Type B pancreatic cell (in vitro differentiated cells): ENCODE data around the gene OR10A5. TPM values are rescaled to one million over a fixed set of nuclear protein-coding genes. Genes with fewer than 3 reads are reported as not detected.

ENCODE experiments used
- DNase-seq: peaks from one replicate; pipeline ENCODE4 v3.0.0; 2021; ENCODE audit warnings: mixed read lengths; ENCODE audit not compliant: unreplicated experiment; ENCODE audit errors: extremely low spot score
- H3K27ac Mint-ChIP-seq: 2 replicates; pipeline ENCODE4 v1.8.0; 2021; ENCODE audit warnings: mild to moderate bottlenecking, mixed read lengths
- H3K27me3 Mint-ChIP-seq: 2 replicates; pipeline ENCODE4 v1.8.0; 2021; ENCODE audit warnings: mixed read lengths
- H3K36me3 Mint-ChIP-seq: 2 replicates; pipeline ENCODE4 v1.8.0; 2021; ENCODE audit warnings: mixed read lengths
- H3K4me1 Mint-ChIP-seq: one replicate; pipeline ENCODE4 v1.8.0; 2021; ENCODE audit warnings: mixed read lengths; ENCODE audit not compliant: unreplicated experiment
- H3K4me3 Mint-ChIP-seq: 2 replicates; pipeline ENCODE4 v1.8.0; 2021; ENCODE audit warnings: mild to moderate bottlenecking, mixed read lengths
- H3K9me3 Mint-ChIP-seq: 2 replicates; pipeline ENCODE4 v1.8.0; 2021; ENCODE audit warnings: mixed read lengths
- CTCF ChIP-seq: fragments of 200-600 bp; sonication (generic); conservative IDR thresholded peaks from 2 replicates; pipeline ENCODE4 v1.5.0; 2021; ENCODE audit warnings: antibody characterized with exemption, mild to moderate bottlenecking
- total RNA-seq: library from RNA; stranded (reverse); gene quantifications from 2 replicates; pipeline ENCODE4 v1.2.1, GENCODE V29; 2021; ENCODE audit warnings: low replicate concordance

Gene OR10A5
- total RNA-seq, 1 donor from 2014 or later: not detected

DNA sequence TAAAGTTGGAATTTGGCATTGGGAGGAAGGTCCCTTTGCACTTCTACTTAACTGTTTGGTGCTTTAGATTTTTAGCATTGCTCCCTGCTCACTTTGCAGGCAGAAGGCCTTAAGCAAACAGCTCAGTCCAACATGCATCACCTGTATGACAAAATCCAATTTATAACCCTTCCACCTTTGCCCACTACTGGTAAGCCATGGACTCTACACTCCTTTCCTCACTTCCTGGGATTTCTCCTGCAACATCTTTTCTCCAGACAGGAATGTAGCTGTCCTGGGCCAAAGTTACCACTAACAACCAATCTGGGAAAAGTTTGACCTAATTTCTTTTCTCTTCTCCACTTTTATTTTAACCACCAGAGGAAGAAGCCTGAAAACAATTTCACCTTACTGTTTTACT, 48.6 kb downstream of the OR10A5 start:
- Mint-ChIP-seq H3K9me3 (no peaks in the 10 kb centered on the region), H3K27ac (no peak overlapping the region), H3K36me3 (no peaks in the 10 kb centered on the region), H3K27me3 (peaks cover 3% of the 10 kb centered on the region), H3K4me1 (no peaks in the 10 kb centered on the region), H3K4me3 (no peak overlapping the region)
- TF ChIP-seq CTCF: no peak
- DNase-seq: no peak

- Mint-ChIP-seq H3K9me3 (no peaks in the 10 kb centered on the region), H3K36me3 (no peaks in the 10 kb centered on the region), H3K27ac (no peak overlapping the region), H3K4me1 (no peaks in the 10 kb centered on the region), H3K4me3 (no peak overlapping the region), H3K27me3 (peaks cover 3% of the 10 kb centered on the region)
- TF ChIP-seq CTCF: no peak
- DNase-seq: no peak
Measured at GRCh38 chr11:6895010-6895409, 49.5 kb downstream of the OR10A5 start.

Other genes starting within 250 kb of the OR10A5 start
- gene RRP8, start 242.1 kb upstream of the OR10A5 start, total RNA-seq: 19.7 and 23.5 TPM in 2 replicates
- gene ILK, start 241.9 kb upstream of the OR10A5 start, total RNA-seq: 92.7 and 135 TPM in 2 replicates
- gene TAF10, start 233.5 kb upstream of the OR10A5 start, total RNA-seq: 121 and 130 TPM in 2 replicates
- 72.8 and 97.8 TPM in 2 replicates for gene TPP1, start 226.3 kb upstream of the OR10A5 start, total RNA-seq
- gene DCHS1, start 189.9 kb upstream of the OR10A5 start, total RNA-seq: 3.9 and 54.9 TPM in 2 replicates
- 46.6 and 67.3 TPM in 2 replicates for gene MRPL17, start 162.3 kb upstream of the OR10A5 start, total RNA-seq
- 0.07 TPM in 1 of 2 replicates, not detected in the other for gene OR2AG2, start 73.7 kb upstream of the OR10A5 start, total RNA-seq
- gene OR2AG1, start 62.7 kb upstream of the OR10A5 start, total RNA-seq: not detected in 2 replicates
- 0.07 and 0.27 TPM in 2 replicates for gene OR6A2, start 46.0 kb upstream of the OR10A5 start, total RNA-seq
- not detected in 2 replicates for gene OR10A2, start 17.4 kb downstream of the OR10A5 start, total RNA-seq
- gene OR10A4, start 30.9 kb downstream of the OR10A5 start, total RNA-seq: not detected in 2 replicates
- 0.27 TPM in 1 of 2 replicates, not detected in the other for gene OR2D2, start 46.8 kb downstream of the OR10A5 start, total RNA-seq
- gene OR2D3, start 75.3 kb downstream of the OR10A5 start, total RNA-seq: not detected in 2 replicates
- gene ZNF215, start 80.7 kb downstream of the OR10A5 start, total RNA-seq: 3.2 and 4.6 TPM in 2 replicates
- gene ZNF214, start 174.7 kb downstream of the OR10A5 start, total RNA-seq: 6.3 and 7.9 TPM in 2 replicates
- 0.12 and 0.24 TPM in 2 replicates for gene NLRP14, start 174.8 kb downstream of the OR10A5 start, total RNA-seq
- gene RBMXL2, start 243.3 kb downstream of the OR10A5 start, total RNA-seq: not detected in 2 replicates